ENCODE results near the gene C17orf107. TPM values are rescaled to one million over a fixed set of nuclear protein-coding genes. Genes with fewer than 3 reads are reported as not detected.

C17orf107 gene
- total RNA-seq, 1 donor from 2014 or later: 2.3 TPM

DNA sequence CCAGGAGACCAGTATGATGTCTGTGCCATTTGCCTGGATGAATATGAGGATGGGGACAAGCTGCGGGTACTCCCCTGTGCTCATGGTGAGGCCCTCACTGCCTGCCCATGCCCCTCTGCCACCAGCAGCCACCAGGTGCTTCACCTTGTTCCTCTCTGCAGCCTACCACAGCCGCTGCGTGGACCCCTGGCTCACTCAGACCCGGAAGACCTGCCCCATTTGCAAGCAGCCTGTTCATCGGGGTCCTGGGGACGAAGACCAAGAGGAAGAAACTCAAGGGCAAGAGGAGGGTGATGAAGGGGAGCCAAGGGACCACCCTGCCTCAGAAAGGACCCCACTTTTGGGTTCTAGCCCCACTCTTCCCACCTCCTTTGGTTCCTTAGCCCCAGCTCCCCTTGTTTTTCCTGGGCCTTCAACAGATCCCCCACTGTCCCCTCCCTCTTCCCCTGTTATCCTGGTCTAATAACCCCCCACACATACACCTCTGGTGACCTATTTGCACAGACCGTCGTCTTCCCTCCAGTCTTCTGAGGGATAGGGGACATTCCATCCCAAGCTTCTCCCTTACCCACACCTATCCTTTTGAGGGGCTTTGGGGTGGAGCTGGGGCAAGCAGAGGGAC, 45.3 kb downstream of the C17orf107 start:
- Histone ChIP-seq H3K27me3 (ENCODE audit: control insufficient read depth, insufficient read depth, low read length) (no peaks in the 10 kb centered on the region), H3K36me3 (ENCODE audit: control insufficient read depth, insufficient read depth, low read length) (peaks cover 1% of the 10 kb centered on the region), H3K4me3 (ENCODE audit: low read depth, low read length) (no peak overlapping the region)
- DNase-seq (ENCODE audit: low read depth): no peak
- TF ChIP-seq, protein P1, sequence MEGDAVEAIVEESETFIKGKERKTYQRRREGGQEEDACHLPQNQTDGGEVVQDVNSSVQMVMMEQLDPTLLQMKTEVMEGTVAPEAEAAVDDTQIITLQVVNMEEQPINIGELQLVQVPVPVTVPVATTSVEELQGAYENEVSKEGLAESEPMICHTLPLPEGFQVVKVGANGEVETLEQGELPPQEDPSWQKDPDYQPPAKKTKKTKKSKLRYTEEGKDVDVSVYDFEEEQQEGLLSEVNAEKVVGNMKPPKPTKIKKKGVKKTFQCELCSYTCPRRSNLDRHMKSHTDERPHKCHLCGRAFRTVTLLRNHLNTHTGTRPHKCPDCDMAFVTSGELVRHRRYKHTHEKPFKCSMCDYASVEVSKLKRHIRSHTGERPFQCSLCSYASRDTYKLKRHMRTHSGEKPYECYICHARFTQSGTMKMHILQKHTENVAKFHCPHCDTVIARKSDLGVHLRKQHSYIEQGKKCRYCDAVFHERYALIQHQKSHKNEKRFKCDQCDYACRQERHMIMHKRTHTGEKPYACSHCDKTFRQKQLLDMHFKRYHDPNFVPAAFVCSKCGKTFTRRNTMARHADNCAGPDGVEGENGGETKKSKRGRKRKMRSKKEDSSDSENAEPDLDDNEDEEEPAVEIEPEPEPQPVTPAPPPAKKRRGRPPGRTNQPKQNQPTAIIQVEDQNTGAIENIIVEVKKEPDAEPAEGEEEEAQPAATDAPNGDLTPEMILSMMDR (IDR thresholded peaks at IDR 0.05; ENCODE audit: insufficient read depth, low read length, poor library complexity, severe bottlenecking): no peak

DNA sequence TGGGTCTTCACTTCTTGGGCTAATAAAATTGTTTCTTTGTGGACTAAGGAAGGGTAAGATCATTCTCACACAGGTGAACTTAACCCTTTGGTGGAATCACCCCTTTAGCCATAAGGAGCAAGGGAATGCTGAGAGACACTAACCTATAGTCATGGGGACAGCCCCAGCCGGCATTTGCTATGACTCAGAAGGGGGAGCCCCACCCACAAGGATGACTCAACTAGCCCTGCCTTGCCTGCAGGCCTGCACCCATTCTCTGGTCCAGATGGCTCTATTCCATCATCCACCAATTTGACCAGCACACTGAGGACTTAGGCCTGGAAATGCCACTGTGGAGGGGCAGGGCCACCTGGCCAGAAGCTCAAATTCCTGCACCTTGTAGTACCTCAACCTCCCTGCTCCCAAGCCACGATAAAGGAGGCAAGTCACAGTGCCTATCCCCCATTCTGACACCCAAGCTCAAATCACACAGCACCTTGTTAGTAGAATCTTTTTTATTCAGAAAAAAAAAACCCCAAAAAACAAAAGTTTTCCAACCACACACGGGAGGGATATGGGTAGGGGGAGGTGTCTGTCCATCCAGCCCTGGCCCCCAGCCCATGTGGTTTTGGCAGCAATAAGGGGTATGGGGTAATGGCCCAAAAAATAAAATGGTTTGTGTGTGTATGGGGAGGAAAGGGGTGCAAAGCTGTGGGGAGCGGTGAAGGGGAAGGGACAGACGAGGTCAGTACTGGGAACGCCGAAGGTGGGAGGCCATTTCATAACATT, 46.0 kb downstream of the C17orf107 start:
- peaks cover 1% of the 10 kb centered on the region for H3K36me3 ChIP-seq (ENCODE audit: control insufficient read depth, insufficient read depth, low read length)
- H3K4me3 ChIP-seq (ENCODE audit: low read depth, low read length): no peak overlapping the region
- H3K27me3 ChIP-seq (ENCODE audit: control insufficient read depth, insufficient read depth, low read length): no peaks in the 10 kb centered on the region
- TF ChIP-seq, protein P1 (IDR thresholded peaks at IDR 0.05; ENCODE audit: insufficient read depth, low read length, poor library complexity, severe bottlenecking): no peak
- DNase-seq (ENCODE audit: low read depth): no peak

DNA sequence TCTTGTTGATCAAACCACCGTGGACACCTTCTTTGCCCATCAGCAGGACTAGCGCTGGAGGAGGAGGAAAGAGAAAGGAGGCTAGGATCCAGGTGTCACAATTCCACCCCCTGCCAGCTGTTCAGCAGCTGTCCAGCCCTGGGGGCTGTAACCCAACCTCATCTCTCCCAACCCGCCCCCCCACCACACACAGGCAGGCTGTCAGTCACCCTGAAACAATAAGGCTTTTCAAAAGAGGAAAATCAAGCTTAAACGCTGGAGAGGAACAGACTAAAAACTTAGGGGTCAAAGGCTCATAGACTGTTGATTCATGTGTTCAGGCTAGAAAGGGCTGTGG, 46.6 kb downstream of the C17orf107 start:
- Histone ChIP-seq H3K36me3 (ENCODE audit: control insufficient read depth, insufficient read depth, low read length) (peaks cover 1% of the 10 kb centered on the region), H3K4me3 (ENCODE audit: low read depth, low read length) (peak overlapping the region; percentile 91), H3K27me3 (ENCODE audit: control insufficient read depth, insufficient read depth, low read length) (no peaks in the 10 kb centered on the region)
- TF ChIP-seq, protein P1 (IDR thresholded peaks at IDR 0.05; ENCODE audit: insufficient read depth, low read length, poor library complexity, severe bottlenecking): no peak
- no peak for DNase-seq (ENCODE audit: low read depth)

DNA sequence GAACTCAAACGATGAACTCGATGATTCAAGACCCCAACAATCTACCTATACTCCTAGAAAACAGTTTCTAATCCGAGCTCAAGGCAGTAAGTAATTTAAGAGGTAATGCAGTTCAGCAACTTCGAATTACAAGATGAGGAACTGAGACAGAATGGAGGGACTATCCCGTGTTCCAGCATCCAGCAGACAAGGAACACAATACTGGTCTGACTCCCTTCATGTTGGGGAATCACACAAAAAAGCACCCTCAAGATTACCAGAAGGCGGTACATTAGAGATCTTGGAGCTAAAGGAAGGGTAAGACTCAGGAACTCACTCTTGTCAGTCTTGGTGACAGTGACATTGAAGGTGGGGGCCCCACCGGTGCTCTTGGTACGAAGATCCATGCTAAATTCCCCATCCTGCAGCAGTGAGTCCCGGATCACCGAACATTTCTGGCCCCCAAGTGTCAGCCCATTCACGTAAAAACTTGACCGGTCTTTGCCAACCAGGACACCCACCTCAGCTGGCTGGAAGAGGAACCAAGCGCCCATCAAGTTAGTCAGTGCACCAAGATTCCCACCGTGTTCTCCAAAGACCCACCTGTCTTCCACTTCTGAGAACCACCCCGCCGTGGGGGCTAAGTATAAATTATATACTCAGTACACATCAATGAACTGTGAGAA, 47.1 kb downstream of the C17orf107 start:
- Histone ChIP-seq H3K27me3 (ENCODE audit: control insufficient read depth, insufficient read depth, low read length) (no peaks in the 10 kb centered on the region), H3K36me3 (ENCODE audit: control insufficient read depth, insufficient read depth, low read length) (peaks cover 1% of the 10 kb centered on the region), H3K4me3 (ENCODE audit: low read depth, low read length) (peak overlapping the region; percentile 91)
- no peak for DNase-seq (ENCODE audit: low read depth)
- TF ChIP-seq, protein P1 (IDR thresholded peaks at IDR 0.05; ENCODE audit: insufficient read depth, low read length, poor library complexity, severe bottlenecking): no peak

DNA sequence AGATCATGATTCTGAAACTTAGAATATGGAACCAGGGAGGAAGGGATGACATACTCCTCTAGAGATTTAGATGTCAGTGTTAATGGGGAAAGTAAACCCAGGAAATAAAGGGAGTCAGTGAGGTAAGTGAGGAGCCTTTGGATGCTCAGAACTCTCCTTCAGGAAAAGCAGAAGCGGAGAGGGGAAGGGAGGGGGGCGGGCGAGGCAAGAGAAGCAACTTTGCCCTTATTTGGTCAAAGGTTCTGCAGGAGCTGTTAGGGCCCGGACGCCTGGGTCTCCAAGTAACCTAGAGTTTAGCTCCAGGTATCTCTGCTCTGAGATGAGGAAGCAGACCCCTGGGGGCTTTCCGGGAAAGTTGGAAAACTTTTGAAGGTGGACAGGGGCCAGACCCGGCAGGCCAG, 47.7 kb downstream of the C17orf107 start:
- TF ChIP-seq, protein P1 (IDR thresholded peaks at IDR 0.05; ENCODE audit: insufficient read depth, low read length, poor library complexity, severe bottlenecking): no peak

More for the DNA sequence above, 47.7 kb downstream of the C17orf107 start:
- Histone ChIP-seq H3K36me3 (ENCODE audit: control insufficient read depth, insufficient read depth, low read length) (peaks cover 1% of the 10 kb centered on the region), H3K4me3 (ENCODE audit: low read depth, low read length) (peak overlapping the region; percentile 91), H3K27me3 (ENCODE audit: control insufficient read depth, insufficient read depth, low read length) (no peaks in the 10 kb centered on the region)
- DNase-seq (ENCODE audit: low read depth): no peak

Measured in kidney epithelial cell (primary cell).